NCI-H2196 (cell line): ENCODE measurements around the gene IGF2.
"Not testable (repeated sequence)": the region's sequence is repeated elsewhere in the genome, so short reads cannot be mapped to it uniquely, and the experiment has no call there.

Experiments used
- DNase-seq: peaks from one replicate; lab custom pipeline; 2025; ENCODE audit not compliant: unreplicated experiment; lab: John Stamatoyannopoulos, UW

IGF2 gene, protein sequence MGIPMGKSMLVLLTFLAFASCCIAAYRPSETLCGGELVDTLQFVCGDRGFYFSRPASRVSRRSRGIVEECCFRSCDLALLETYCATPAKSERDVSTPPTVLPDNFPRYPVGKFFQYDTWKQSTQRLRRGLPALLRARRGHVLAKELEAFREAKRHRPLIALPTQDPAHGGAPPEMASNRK

DNA sequence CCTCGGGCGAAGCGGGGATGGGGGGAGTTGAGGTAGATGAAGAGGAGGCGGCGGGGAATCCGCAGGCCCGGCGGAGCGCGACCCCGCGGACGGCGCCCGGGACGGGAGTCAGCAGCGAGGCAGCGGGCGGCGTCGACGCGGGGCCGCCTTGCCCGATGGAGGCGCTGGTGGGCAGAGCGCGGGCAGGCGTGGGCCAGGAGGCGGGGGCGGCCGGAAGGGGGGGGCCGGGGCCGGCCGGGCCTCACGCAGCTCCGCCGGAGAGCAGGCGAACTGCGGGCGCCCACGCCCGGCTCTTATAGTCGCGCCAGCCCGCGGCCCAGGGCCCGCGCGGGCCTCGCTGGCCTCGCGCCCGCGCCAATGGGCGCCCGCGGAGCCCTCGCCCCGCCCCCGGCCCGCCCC is at the start of gene IGF2:
TSS of gene IGF2 (minus strand) at position 267 of the 399 bp plus-strand sequence. CDS start 3,866 bp downstream, outside the sequence.
- DNase-seq, result peak; percentile 34

DNA sequence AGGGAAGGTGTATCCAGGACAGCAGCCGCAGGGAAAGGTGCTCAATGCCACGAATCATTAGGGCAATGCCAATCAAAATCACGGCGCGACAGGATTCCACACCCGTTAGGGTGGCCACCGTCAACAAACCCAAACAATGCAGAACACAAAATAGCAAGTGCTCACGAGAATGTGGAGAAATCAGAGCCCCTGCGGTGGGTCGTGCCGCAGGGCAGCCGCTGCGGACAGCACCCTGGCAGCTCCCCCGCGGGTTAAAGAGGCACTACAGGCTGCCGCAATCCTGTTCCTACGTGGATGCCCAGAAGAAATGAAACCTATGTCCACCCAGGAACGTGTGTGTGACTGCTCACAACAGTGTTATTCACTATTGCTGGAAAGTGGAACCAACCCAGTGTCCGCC is 49.6 kb upstream of the IGF2 start:
- DNase-seq, result no peak

DNA sequence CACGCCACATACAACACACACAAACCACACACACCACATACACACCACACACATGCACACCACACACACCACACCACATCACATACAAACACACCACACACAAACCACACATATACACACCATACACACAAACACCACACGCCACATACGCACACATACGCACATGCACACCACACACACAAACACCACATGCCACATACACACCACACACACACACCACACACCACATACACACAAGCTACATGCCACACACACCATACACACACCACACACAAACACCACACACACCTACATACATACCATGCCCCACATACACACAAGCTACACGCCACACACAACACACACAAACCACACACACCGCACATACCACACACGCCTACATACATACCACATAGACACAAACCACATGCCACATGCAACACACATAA is 48.1 kb upstream of the IGF2 start:
- DNase-seq, result no peak

DNA sequence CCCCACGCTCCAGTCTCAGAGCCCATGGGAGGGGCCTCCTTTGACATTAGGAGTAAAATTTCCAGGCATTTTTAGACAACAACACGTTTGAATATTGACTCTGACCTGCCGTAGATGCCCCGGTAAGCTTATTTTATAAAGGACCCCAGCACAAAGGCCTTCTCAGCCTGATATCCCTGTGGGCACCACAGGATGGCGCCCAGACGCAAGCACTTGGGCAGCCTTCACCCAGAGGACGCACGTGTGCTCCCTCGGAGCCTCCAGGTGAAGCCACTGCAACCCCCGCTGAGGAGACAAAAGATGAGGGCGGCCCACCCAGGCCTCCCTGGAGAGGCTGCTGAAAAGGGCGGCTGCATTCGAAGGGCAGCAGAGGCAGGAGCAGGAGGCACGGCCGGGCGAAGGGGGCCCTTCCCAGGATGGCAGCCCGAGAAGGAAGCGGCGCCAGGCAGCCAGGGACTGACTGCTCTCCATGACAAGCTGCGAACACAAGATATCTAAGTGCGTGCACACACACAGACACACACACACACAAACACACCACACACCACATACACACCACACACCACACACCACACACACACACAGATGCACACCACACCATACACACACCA is 47.6 kb upstream of the IGF2 start:
- peak; percentile 72 for DNase-seq

DNA sequence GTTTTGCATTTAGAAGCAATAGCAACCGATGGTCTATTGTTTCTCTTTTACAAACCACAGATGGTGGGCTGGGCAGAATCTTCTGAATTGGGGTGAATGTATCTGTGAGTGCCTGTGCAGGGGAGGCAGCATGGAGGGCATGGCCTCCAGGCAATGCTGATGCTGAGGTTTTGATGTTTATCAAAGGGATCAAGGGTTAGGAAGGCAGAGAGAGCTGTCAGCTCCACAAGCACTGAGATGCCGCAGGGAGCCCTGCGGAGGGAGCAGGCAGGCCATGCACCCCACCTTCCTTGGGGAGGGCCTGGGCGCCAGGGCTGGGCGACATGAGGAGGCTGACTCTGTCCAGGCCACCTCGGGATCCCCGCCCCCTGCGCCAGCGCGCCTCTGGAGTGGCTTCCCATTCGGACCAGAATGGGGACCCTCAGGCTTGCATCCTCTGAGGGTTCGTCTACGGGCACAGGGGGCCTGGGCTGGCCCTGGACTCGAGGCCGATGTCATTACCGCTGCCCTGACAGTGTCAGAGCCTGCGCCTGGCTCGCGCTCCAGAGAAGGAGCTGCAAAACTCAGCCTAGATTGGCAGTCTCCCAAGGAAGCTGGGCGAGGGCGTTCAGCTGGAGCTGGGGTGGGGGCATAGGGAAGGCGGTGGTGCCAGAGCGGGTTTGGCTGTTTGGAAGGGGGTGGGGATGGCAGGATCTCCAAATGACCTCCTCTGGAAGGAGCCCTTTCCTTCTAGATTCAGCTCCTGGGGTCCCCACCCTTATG is 46.3 kb upstream of the IGF2 start:
- no peak for DNase-seq

DNA sequence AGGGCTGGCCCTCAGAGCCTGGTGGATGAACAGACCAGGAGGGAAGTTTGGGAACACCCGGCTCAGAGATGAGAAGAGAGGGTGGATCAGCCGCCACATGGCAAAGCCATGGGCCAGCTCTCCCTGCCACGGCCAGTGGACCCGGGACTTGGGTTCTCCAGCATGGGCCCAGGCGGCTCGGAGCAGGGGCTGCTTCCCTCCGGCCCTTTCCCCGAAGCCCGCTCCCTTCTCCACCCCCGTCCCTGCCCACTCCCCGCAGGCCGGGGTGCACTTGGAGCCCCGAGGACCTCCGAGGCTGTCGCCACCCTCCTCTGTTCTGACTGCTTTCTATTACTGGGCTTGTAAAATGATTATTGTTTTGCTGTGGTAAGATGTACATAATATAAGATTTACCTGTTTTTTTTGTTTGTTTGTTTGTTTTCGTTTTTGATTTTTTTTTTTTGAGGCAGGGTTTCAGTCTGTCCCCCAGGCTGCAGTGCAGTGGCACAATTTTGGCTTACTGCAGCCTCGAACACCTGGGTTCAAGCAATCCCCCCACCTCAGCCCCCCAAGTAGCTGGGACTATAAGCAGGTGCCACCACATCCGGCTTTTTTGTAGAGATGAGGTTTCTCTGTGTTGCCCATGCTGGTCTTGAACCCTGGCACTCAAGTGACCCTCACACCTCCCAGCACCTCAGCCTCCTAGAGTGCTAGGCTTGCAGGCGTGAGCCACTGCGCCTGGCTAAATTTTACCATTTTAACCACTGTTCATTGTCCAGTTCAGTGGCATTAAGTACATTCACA is 43.7 kb upstream of the IGF2 start:
- no peak for DNase-seq

DNA sequence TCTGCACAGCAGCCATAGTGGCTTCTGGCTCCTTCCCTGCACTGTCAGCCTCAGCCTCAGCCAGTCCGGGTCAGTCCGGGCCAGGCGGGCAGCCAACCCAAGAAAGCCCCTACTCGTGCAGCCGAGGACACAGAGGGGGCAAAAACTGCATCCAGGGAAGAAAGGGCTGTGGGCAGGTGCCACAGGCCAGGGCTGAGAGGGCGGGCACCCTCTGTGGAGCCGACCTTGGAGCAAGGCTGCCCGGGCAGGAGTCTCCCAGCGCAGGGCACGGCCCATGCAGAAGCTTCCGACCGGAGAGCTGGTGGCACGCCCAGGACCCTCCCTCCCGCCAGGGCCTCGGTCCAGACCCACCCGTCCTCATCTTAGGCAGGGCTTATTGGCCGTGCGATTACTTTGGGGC is 42.9 kb upstream of the IGF2 start:
- DNase-seq, result no peak

DNA sequence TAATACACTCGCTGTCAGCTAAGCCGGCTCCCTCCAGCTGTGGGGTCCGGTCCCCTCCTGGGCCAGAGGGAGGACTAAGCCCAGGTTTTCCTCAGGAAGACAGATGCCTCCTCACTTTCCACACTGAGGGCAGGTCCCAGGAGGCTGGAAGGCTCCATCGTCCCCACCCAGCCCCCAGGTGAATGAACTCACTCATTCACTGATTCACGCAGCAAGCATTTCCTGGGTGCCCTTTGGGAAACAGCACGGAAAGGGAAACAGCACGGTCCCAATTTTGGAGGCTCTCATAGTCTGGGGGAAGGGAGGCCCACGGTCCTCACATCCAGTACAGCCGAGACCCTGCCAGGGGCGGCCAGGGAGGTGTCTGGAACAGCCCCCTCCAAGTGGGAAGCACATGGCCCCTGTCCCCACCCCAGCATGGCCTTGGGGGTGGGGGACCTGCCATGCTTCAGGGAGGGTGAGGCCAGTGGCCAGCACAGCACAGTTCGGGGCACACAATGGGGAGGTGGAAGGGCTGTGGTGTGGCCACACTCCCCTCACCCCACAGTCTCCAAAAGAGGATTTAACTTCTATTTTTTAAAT is 41.7 kb upstream of the IGF2 start:
- no peak for DNase-seq

DNA sequence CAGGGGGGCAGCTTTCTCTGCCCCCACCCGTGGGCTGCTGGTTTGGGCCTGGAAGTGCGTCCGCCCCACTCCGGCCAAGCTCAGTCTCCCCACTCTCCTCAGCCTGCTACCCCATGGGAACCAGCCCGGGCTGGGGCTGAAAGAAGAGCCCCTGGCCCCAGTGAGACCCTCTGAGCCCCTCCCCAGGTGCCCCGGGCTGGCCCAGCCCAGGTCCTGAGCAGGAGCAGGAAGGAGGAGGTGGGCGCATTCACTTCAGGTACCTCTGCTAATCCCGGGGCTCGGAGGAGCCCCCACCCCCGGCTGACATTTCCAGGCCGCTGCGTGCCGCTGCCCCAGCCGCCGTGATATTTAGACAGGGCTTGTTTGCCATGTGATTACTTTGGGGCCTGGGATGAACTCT is 41.2 kb upstream of the IGF2 start:
- DNase-seq, result no peak

DNA sequence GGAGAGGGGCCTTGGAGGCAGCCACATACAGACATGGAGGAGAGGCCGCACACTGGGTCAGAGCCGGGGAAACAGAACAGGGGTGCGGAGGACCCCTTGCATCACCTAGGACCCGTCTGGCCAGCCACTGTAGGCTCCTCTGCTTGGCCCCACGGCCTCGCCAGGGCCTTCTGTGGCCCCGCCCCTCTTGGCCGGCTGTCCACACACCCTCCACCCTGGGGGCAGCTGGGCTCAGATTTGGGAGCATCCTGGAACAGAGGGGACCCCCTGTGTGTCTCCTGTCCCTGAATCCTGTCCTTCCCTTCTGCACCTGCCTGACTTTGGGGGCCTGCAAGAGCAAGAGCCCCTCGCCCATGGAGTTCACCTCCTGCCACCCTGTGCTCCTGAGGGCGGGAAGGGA is 40.3 kb upstream of the IGF2 start:
- no peak for DNase-seq

DNA sequence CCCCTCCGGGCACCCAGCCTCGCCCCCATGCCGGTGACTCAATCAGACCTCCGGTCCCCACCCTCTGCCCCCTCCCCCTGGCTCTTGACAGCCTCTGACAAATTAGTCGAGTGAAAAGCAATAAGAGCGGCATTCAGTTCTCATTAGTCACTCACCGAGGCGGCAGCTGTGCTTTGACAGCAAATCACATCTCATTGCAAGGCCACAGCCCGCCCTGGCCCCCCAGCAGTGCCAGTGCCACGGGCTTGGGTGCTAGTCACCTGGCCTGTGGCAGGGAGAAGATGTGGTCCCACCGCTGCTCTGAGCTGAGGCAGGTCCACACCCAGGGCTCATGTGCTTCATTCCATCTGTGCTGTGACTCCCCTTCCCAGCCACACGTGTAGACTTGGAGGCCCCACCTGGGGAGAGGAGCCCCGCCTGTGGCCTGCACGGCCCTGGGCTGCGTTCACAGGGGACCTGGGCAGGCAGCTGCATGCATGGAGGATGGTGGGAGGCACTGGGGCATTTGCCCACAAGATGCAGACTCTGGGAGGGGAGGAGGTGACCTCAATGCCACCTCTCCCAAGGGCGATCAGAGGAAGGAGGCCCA is 39.8 kb upstream of the IGF2 start:
- no peak for DNase-seq

DNA sequence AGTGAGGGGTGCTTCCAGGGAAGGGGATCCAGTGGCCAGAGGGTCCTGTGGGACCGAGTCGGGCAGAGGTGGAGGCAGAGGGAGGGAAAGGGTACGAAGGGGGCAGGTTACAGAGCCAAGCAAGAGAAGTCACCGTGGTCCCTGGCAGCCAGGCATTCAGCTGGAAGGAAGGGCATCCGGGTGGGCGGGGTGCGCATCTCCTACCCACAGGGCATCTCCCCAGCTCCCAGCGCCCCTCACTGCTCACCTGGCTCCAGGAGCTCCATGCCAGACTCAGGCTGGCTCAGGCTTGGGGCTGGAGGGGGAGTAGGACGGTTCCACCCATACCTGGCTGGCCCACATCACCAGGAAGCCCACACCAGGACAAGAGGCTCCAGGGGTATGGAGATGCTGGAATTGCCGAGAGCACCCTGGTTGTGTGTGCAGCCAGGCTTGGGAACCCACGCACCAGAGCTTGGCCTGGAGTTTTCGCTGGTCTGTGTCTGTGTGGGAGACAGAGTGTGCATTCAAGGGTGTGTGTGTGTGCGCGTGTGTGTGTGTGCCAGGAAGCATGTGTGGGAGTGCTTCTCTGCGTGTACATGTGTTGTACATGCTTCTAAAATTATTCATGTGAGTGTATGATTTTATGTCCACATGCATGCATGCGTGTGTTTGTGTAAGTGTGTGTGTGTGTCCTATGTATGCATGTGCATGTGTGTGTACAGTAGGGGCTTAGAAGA is 39.0 kb upstream of the IGF2 start:
- DNase-seq, result not testable (repeated sequence)

DNA sequence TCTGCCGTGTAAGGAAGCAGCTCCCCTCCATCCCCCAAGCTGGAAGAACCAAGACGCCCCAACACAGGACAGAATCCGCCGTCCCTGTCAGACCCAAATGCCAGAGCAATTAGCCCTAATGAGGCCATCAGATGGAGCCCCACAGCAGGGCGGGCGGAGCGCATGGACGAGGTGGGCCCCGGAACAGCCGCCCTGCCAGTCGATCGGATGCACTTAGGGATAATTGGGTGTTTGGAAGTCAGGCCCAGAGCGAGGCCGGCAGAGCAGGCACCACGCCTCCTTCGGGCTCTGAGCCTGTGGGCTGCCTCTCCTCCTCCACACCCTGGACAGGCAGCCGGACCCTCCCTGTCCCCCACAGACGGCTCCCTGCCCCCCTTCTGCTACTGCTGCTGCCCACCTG is 37.9 kb upstream of the IGF2 start:
- no peak for DNase-seq

DNA sequence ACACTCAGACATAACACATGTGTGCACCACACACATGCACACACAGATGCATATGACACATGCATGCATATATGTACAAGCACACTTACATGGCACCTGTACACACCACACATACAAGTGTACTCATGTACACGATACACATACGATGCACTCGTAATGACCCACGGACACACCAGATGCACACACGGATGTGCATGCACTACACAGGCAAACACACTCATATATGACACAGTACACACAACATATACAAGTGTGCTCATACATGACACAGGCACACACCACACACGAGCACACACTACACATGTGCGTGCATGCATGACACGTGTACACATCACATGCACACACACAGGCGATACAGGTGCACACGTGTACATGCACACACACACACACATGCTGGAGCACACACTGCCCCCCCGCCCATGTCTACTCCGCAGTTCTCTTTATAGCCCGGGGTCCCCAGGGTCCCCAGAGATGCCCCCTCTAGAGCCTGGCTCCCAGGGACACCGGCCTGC is 37.3 kb upstream of the IGF2 start:
- no peak for DNase-seq

DNA sequence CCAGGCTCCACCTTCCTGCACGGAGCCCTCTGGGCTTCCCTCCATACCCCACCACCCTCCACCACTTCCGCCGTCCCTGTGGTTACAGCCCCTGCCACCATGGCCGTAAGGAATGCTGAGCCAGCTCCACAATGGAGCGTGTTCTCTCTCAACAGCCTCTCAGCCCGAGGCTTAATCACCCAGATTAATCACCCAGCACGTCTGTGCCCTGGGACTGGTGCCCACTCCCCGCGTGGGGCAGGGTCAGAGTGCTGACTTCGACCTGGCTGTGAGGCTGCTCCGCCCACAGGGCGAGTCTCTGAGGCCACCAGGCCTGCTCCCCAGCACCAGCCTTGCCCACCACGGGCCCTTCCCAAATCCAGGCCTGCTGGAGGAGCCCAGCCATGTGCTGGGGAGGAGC is 36.5 kb upstream of the IGF2 start:
- DNase-seq, result no peak

DNA sequence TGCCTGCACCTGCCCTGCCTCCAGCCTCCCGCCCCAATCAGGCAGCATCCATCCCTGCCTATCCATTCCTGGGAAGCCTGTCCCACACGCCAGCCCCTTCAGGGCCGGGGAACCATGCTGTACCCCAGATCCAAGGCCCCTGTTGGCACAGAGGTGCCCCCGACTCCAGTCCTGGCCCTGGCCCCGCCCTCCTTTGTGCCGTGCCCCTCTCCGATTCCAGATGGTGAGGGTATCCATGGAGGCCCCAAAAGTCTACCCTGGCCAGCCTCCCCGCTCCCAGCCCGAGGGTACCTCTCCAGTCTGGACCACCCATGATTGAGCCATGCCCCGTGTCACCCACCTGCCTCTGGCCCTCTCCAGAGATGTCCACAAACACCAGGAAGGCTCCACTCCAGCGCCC is 35.2 kb upstream of the IGF2 start:
- DNase-seq, result no peak

DNA sequence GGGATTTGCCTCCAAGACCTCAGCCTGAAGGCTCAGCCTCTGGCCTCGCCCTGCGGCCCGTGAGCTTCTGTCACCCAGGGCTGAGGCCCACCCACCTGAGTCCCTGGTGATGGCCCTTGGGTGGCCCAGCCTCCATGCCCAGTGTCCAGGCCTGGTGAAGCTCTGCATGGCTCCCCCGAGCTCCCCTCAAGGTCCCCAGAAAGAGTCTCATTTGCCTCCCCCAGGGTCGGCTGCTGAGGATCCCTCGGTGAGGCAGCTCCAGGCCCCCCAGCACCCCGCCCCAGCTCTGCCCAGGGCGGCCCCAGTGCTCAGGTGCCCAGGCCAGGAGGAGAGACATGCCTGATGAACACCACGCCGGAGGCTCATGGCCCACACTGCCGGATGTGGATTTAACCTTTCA is 34.6 kb upstream of the IGF2 start:
- DNase-seq, result no peak

DNA sequence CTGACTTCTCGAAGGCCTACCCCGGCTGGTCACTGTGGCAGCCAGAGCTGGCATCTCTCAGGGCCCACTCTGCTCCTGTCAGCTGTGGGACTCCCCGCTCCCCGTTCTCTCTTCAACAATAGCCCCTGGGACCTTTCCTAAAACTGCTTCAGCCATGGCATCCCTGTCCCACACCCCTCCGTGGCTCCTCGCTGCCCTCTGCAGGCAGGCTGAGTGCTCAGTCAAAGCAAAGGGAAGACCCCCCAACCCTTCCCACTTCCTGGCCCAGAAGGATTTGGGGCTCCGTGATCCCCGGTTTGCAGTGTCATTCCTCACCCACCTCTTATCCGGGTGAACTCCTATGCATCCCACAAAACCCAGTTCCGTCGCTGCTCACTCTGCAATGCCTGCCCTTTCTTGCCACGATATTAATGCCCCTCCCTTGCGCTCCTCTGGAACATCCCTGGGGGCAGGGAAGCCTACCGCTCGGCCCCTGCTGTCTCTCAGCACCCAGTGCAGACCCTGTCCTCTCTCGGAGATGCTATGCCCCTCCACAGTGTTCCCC is 34.0 kb upstream of the IGF2 start:
- no peak for DNase-seq

DNA sequence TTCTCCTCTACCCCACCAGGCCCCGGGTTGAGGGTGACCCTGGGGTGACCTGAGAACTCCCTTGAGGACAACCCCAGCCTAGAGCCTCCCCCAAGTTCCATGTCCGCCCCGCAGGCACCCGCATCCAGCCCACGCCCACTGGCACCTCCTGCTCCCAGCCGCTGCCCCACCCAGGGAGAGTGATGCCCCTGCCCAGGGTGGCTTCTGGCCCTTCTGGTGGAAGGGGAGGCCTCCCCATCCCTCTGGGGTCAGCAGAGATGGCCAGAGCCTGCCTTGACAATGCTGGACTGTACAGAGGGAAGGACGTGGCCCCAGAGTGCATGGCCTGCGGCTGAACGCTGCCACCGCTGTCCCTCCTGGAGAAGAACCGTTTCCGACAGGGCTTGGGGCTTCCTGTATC is 33.5 kb upstream of the IGF2 start:
- DNase-seq, result no peak

DNA sequence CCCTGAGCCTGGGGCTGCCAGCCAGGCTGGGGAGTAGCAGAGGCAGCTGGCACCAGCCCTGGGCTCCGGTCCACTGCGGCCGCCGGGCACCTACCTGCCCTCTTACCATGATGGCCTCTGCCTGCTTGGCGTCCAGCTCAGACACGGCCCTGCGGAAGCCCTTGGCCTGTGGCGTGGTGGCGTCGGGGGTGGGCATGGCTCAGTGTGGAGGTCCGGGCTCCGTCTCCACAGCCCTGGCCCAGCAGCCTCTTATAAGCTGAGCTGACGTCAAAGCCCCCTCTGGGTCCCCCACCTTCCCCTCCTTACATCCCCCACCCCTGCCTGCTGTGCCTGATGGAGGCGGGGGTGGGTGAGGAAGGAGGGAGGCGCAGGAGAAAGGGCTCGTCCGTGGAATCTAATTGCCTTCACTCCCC is 32.4 kb upstream of the IGF2 start, which contains the start of gene TH:
TSS of gene TH (minus strand) at position 225 of the 413 bp plus-strand sequence. CDS start at position 196, 29 bp downstream.
- DNase-seq, result no peak
